T-helper 17 cell (primary cell): ENCODE data around the gene NKD2. TPM values are rescaled to one million over a fixed set of nuclear protein-coding genes. Genes with fewer than 3 reads are reported as not detected.
"Not testable (repeated sequence)": the region's sequence is repeated elsewhere in the genome, so short reads cannot be mapped to it uniquely, and the experiment has no call there.

Source experiments
- ATAC-seq: fragments of 150-1000 bp; cut with Tn5 transposase; 2 replicates; pipeline ENCODE4 v1.10.0; 2021; ENCODE audit warnings: mild to moderate bottlenecking, moderate library complexity
- DNase-seq, 3 donors: peaks; one replicate each; pipeline versions ENCODE4 v3.0.0 to v3.0.0-alpha.2; 2020 to 2021
- H3K9me3 ChIP-seq: one replicate; pipeline ENCODE4 v1.7.0; 2013; ENCODE audit warnings: low read length, mild to moderate bottlenecking; ENCODE audit not compliant: control insufficient read depth, poor library complexity, severe bottlenecking
- H3K27ac Mint-ChIP-seq: one replicate; pipeline ENCODE4 v1.8.0; 2022; ENCODE audit warnings: mild to moderate bottlenecking, moderate library complexity, mixed read lengths
- H3K27me3 Mint-ChIP-seq: one replicate; pipeline ENCODE4 v1.8.0; 2022; ENCODE audit warnings: mixed read lengths
- H3K36me3 Mint-ChIP-seq: one replicate; pipeline ENCODE4 v1.8.0; 2022; ENCODE audit warnings: low read depth, mixed read lengths
- H3K4me1 Mint-ChIP-seq: one replicate; pipeline ENCODE4 v1.8.0; 2022; ENCODE audit warnings: mild to moderate bottlenecking, mixed read lengths
- H3K4me3 Mint-ChIP-seq: one replicate; pipeline ENCODE4 v1.8.0; 2022; ENCODE audit warnings: mild to moderate bottlenecking, moderate library complexity, mixed read lengths
- total RNA-seq, 4 donors: library from RNA in 2 of 4; stranded (reverse) in 2 of 4; gene quantifications; one replicate each; pipeline ENCODE4 v1.2.3 and lab custom pipeline; 2022 to 2026

NKD2 gene
- total RNA-seq, 2 donors from 2014 or later: not detected

GRCh38 chr5:998246-999031 is 10.2 kb upstream of the NKD2 start:
- no peak overlapping the region for H3K4me3 Mint-ChIP-seq
- peaks cover 4% of the 10 kb centered on the region for H3K27me3 Mint-ChIP-seq
- no peak overlapping the region for H3K27ac Mint-ChIP-seq
- ATAC-seq: no peak
- DNase-seq: no peak
- H3K9me3 ChIP-seq: no peaks in the 10 kb centered on the region
- peaks cover 13% of the 10 kb centered on the region for H3K4me1 Mint-ChIP-seq
- H3K36me3 Mint-ChIP-seq: no peaks in the 10 kb centered on the region

- H3K4me3 Mint-ChIP-seq: no peak overlapping the region
- no peak for DNase-seq
Observed at GRCh38 chr5:999032-999501, 9.5 kb upstream of the NKD2 start.

GRCh38 chr5:999724-1000123 is 8.9 kb upstream of the NKD2 start:
- no peak for DNase-seq

More at GRCh38 chr5:999032-999501, 9.5 kb upstream of the NKD2 start:
- Mint-ChIP-seq H3K36me3 (no peaks in the 10 kb centered on the region), H3K27me3 (peaks cover 4% of the 10 kb centered on the region), H3K27ac (no peak overlapping the region), H3K4me1 (peaks cover 17% of the 10 kb centered on the region)
- no peak for ATAC-seq
- no peaks in the 10 kb centered on the region for H3K9me3 ChIP-seq

GRCh38 chr5:1000329-1000728 is 8.3 kb upstream of the NKD2 start:
- no peak for ATAC-seq
- H3K27ac Mint-ChIP-seq: no peak overlapping the region
- peaks cover 4% of the 10 kb centered on the region for H3K27me3 Mint-ChIP-seq
- peaks cover 17% of the 10 kb centered on the region for H3K4me1 Mint-ChIP-seq
- no peak overlapping the region for H3K4me3 Mint-ChIP-seq
- no peak for DNase-seq
- H3K9me3 ChIP-seq: no peaks in the 10 kb centered on the region
- no peaks in the 10 kb centered on the region for H3K36me3 Mint-ChIP-seq

More at GRCh38 chr5:999724-1000123, 8.9 kb upstream of the NKD2 start:
- no peak overlapping the region for H3K27ac Mint-ChIP-seq
- H3K4me3 Mint-ChIP-seq: no peak overlapping the region
- H3K36me3 Mint-ChIP-seq: no peaks in the 10 kb centered on the region
- ATAC-seq: no peak
- H3K27me3 Mint-ChIP-seq: peaks cover 4% of the 10 kb centered on the region
- peaks cover 17% of the 10 kb centered on the region for H3K4me1 Mint-ChIP-seq
- no peaks in the 10 kb centered on the region for H3K9me3 ChIP-seq

- not testable (repeated sequence) for H3K9me3 ChIP-seq, H3K27me3 Mint-ChIP-seq, DNase-seq, H3K36me3 Mint-ChIP-seq, H3K4me3 Mint-ChIP-seq, ATAC-seq, H3K27ac Mint-ChIP-seq
- peaks cover 19% of the 10 kb centered on the region for H3K4me1 Mint-ChIP-seq
Observed at GRCh38 chr5:1000831-1001230, 7.8 kb upstream of the NKD2 start.

- ATAC-seq: no peak
Observed at GRCh38 chr5:1001406-1002270, 7.0 kb upstream of the NKD2 start.

GRCh38 chr5:1002271-1002546 is 6.4 kb upstream of the NKD2 start:
- Mint-ChIP-seq H3K4me1 (peaks cover 14% of the 10 kb centered on the region), H3K27me3 (peaks cover 18% of the 10 kb centered on the region), H3K27ac (no peak overlapping the region), H3K4me3 (peak overlapping the region; percentile 41), H3K36me3 (no peaks in the 10 kb centered on the region)
- ATAC-seq (no peak), DNase-seq (no peak)
- no peaks in the 10 kb centered on the region for H3K9me3 ChIP-seq

More at GRCh38 chr5:1001406-1002270, 7.0 kb upstream of the NKD2 start:
- H3K4me1 Mint-ChIP-seq: peaks cover 19% of the 10 kb centered on the region
- H3K27ac Mint-ChIP-seq: no peak overlapping the region
- no peaks in the 10 kb centered on the region for H3K9me3 ChIP-seq
- no peaks in the 10 kb centered on the region for H3K36me3 Mint-ChIP-seq
- H3K4me3 Mint-ChIP-seq: peak overlapping the region; percentile 41
- peaks cover 13% of the 10 kb centered on the region for H3K27me3 Mint-ChIP-seq
- DNase-seq: peak in 1 of 3 donors; percentile 2

- no peak for ATAC-seq
- H3K9me3 ChIP-seq: no peaks in the 10 kb centered on the region
- Mint-ChIP-seq H3K4me1 (peaks cover 13% of the 10 kb centered on the region), H3K36me3 (peaks cover under 1% of the 10 kb centered on the region), H3K4me3 (peak overlapping the region; percentile 86), H3K27me3 (peaks cover 25% of the 10 kb centered on the region), H3K27ac (no peak overlapping the region)
- DNase-seq: peak in 1 of 3 donors; percentile 3
Observed at GRCh38 chr5:1002836-1003235, 5.8 kb upstream of the NKD2 start.

- Mint-ChIP-seq H3K36me3 (peaks cover 2% of the 10 kb centered on the region), H3K27me3 (peaks cover 28% of the 10 kb centered on the region), H3K27ac (no peak overlapping the region), H3K4me3 (peak overlapping the region; percentile 86), H3K4me1 (peaks cover 16% of the 10 kb centered on the region)
- ATAC-seq (peak; percentile 27), DNase-seq (peak in 1 of 3 donors; percentile 7)
- H3K9me3 ChIP-seq: no peaks in the 10 kb centered on the region
Observed at GRCh38 chr5:1003296-1003937, 5.2 kb upstream of the NKD2 start.

GRCh38 chr5:1004461-1005248 is 3.9 kb upstream of the NKD2 start:
- DNase-seq: peak; percentile 22 to 46 (median 40)
- Mint-ChIP-seq H3K36me3 (peaks cover 2% of the 10 kb centered on the region), H3K4me3 (peak overlapping the region; percentile 86), H3K27ac (no peak overlapping the region), H3K27me3 (peaks cover 28% of the 10 kb centered on the region), H3K4me1 (peaks cover 16% of the 10 kb centered on the region)
- ATAC-seq: peak; percentile 73
- no peaks in the 10 kb centered on the region for H3K9me3 ChIP-seq

GRCh38 chr5:1005249-1005851 is 3.3 kb upstream of the NKD2 start:
- DNase-seq (no peak), ATAC-seq (no peak)
- Mint-ChIP-seq H3K4me1 (peaks cover 18% of the 10 kb centered on the region), H3K36me3 (peaks cover 2% of the 10 kb centered on the region), H3K27me3 (peaks cover 35% of the 10 kb centered on the region), H3K4me3 (peak overlapping the region; percentile 75), H3K27ac (no peak overlapping the region)
- no peaks in the 10 kb centered on the region for H3K9me3 ChIP-seq

GRCh38 chr5:1005904-1006655 is 2.5 kb upstream of the NKD2 start:
- H3K27me3 Mint-ChIP-seq: peaks cover 42% of the 10 kb centered on the region
- H3K27ac Mint-ChIP-seq: no peak overlapping the region
- H3K4me3 Mint-ChIP-seq: peak overlapping the region; percentile 75
- peak in 1 of 3 donors; percentile 5 for DNase-seq
- peaks cover 18% of the 10 kb centered on the region for H3K4me1 Mint-ChIP-seq
- no peak for ATAC-seq
- peaks cover 2% of the 10 kb centered on the region for H3K36me3 Mint-ChIP-seq
- H3K9me3 ChIP-seq: no peaks in the 10 kb centered on the region
